ENCODE measurements around the gene PF4V1.

Gene PF4V1

DNA sequence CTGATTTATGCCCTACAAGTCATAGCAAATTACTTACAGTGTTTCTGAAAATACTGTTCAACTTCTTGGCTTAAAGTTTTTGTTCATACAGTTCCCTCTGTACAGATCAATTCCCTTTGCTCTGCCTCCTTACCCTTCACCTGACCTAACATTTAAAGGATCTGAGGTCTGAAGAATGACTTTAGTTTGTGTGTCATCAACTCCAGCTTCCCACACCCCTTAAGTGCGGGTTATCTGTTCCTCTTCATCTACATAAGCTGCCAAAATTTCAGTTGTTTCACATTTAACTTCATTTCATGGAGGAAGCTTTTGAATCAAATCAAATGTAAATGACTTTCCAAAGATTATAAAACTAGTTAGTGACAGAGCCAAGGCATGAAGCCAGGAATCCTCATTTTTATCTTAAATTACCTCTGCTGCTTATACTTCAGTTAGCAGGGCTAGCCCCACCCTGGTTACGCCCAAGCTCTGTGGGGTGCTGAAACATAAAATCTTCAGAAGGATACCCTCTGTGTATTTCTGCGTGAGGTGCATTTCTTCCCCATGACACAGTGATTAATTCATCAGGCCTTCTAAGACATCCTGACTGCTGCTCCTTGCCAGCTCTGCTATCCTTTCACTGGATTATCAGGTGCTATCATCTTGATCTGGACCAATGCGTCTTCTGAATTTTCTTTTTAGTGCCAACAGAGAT, 32.6 kb downstream of the PF4V1 start:
- H3K27ac ChIP-seq, result peak overlapping the region; percentile 25
- TF ChIP-seq, protein P1, sequence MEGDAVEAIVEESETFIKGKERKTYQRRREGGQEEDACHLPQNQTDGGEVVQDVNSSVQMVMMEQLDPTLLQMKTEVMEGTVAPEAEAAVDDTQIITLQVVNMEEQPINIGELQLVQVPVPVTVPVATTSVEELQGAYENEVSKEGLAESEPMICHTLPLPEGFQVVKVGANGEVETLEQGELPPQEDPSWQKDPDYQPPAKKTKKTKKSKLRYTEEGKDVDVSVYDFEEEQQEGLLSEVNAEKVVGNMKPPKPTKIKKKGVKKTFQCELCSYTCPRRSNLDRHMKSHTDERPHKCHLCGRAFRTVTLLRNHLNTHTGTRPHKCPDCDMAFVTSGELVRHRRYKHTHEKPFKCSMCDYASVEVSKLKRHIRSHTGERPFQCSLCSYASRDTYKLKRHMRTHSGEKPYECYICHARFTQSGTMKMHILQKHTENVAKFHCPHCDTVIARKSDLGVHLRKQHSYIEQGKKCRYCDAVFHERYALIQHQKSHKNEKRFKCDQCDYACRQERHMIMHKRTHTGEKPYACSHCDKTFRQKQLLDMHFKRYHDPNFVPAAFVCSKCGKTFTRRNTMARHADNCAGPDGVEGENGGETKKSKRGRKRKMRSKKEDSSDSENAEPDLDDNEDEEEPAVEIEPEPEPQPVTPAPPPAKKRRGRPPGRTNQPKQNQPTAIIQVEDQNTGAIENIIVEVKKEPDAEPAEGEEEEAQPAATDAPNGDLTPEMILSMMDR (conservative IDR thresholded peaks at IDR 0.05), result no peak

DNA sequence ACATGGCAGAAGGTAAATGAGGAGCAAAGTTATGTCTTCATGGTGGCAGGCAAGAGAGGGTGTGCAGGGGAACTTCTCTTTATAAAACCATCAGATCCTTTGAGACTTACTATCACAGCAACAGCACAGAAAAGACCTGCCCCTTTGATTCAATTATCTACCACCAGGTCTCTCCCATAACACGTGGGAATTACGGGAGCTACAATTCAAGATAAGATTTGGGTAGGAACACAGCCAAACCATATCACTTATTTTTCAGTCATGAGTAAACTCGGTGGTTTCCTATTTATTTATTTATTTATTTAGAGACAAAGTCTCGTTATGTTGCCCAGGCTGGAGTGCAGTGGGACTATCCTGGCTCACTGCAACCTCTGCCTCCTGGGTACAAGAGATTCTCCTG, 38.2 kb downstream of the PF4V1 start:
- TF ChIP-seq, protein P1 (conservative IDR thresholded peaks at IDR 0.05), result no peak
- H3K27ac ChIP-seq, result peak overlapping the region; percentile 83; the same call in 1 of the 2 replicates

DNA sequence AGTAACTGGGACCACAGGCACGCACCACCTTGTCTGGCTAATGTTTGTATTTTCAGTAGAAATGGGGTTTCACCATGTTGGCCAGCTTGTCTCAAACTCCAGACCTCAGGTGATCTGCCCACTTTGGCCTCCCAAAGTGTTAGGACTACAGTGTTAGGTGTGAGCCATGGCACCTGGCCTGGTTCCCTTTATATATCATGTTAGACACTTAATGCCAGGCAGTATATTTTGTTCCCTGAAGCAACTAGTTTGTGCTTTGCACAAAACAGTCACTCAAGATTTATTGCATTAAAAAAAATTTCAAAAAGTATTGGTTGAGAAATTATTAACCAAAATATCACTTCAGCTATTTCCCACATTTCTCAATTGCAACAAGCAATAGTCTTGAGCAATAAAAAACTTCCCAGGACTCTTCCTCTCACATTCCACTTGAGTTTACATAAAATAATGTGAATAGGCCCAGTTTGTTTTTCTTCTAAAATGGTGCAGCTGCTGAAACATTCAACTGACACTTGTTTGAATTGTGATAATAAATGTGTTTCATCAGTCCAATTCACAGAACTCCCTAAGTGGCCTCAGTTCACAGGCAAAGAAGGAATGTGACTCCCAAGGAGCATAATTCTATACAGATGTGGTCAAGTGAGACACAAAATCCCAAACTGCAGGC, 38.8 kb downstream of the PF4V1 start:
- H3K27ac ChIP-seq, result peak overlapping the region; percentile 83
- TF ChIP-seq, protein P1 (conservative IDR thresholded peaks at IDR 0.05), result no peak

DNA sequence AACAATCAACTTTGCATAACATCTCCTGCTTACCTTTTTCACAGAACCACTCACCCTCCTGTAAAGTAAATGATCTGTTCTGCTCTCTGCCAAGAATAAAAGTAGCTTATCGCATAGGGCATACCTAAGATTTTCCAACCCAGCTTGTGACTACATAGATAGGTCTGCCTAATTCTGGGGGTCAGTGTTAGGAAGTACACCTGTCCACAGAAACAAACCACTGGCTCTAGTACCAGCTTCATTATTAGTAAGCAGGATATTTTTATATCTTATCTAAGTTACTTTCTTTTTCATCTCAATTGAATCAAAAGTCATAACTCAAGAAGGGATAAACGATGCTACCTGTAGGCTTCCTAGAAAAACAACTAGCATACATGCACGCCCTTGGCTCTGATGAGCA, 39.9 kb downstream of the PF4V1 start:
- H3K27ac ChIP-seq, result peak overlapping the region; percentile 83
- TF ChIP-seq, protein P1 (conservative IDR thresholded peaks at IDR 0.05), result no peak

DNA sequence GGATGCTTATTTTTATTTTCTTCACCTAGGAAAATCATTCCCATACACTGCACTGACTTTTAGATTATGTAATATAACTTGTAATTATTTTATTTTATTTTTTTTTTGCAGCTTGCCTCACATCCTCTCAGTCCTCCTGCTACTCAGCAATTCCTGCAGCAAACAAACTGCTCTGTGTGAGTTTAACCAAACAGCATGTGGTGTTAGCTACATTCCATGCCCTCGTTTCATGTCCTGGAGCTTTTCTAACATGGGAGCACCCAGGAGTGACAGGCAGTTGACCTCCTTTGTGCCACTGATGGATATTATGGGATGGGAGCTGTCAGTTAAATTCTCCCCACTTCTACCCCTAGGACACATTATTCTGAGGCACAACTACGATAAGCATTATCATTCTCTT, 40.9 kb downstream of the PF4V1 start:
- TF ChIP-seq, protein P1 (conservative IDR thresholded peaks at IDR 0.05), result no peak
- peak overlapping the region; percentile 83 for H3K27ac ChIP-seq

DNA sequence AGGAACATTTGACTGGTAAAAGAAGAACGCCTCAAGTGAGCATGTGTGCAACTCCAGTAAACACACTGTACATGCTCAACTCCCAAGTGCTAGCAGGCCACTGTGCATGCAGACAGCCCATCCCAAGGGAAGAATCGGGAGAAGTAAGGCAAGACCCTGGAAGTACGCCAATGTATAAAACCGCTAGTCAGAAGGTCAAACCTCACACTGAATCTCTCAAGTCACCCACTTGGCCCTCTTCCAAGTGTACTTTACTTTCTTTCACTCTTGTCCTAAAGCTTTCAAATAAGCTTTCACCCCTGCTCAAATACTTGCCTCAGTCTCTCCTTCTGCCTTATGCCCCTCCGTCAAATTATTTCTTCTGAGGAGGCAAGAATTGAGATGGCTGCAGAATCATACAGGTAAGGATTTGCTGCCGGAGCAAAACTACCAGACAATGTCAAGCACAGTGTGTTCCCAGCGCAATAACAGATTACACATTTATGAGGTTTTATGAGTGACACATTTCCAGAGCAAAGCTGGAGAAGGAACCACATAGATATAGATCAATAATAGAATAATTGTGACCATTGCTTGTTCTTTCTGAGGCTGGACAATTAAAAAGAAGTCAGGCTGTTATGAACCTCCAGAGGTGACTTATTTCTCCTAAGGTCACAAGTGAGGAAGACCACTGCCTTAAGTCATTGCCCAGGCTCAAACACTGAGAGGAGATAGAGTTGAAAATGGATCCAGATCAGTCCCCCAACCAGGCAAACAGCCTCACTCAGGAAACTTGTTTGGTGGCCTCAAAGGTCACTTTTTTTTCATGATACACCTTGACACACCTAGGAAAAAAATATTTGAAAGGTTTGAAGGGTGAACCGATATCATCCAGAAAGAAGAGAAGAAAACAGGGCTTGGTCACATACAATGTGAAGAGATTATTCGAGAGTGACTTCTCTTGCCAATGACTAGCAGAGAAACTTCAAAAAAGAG, 42.4 kb downstream of the PF4V1 start:
- H3K27ac ChIP-seq, result peak overlapping the region; percentile 83
- TF ChIP-seq, protein P1 (conservative IDR thresholded peaks at IDR 0.05), result no peak

DNA sequence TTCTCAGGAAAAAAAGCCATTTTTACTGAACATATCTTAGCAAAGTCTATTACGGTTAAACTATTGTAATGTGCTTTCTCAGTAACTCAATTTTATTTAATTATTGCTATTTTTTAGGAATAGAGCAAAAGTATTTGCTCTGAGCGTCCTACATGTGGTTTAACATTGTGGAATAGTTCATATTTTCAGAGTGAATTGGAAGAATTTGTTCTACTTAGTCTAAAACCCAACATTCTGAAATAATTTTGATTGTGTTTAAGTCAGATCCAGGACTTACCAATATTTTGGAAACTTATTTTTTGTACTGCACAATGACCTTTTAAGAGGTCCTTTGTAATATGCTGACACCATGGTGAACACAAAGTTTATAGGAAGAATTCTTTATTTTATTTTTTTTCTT, 43.3 kb downstream of the PF4V1 start:
- H3K27ac ChIP-seq, result peak overlapping the region; percentile 83
- TF ChIP-seq, protein P1 (conservative IDR thresholded peaks at IDR 0.05), result no peak

Data from VCaP (cell line).